ENCODE results near the gene GNAI3. TPM values are rescaled to one million over a fixed set of nuclear protein-coding genes. Genes with fewer than 3 reads are reported as not detected.

GNAI3 gene
- total and polyA plus RNA-seq, 10 of the 15 experiments (the other 5 are each of a cell fraction or from before 2014, with no cell fraction given): 5.9 to 13.8 (median 8.0) TPM

DNA sequence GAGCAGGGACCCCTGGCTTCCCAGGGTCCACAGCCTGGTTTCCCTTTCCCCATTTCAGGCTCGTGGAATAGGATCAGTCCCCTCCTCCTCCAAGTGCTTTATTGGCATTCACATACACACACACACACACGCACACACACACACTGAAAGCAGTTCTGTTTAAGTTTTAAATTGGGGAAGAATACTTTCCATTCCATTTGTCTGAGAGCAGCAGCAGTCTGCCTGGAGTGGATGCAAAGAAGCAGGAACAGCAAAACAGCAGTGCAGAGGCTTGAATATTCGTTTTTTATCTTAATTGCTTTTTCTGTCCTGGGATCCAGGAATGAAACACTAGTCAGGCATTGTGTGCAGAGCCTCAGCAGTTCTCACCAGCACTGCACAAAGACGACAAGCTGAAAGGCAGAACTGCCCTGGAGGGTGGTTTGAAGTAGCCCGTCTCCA lies 47.5 kb upstream of the GNAI3 start:
- FAIRE-seq: no peak
- DNase-seq (ENCODE audit: low read depth, low spot score): no peak
- H3K4me1 ChIP-seq (ENCODE audit: control insufficient read depth, insufficient read depth, low read length): no peaks in the 10 kb centered on the region
- POLR2A ChIA-PET: interaction anchor here (1.1 kb wide), 1 partner anchor 31 kb away, joined by 3 read pairs; no protein-coding TSS in a partner anchor
- RAD21 ChIA-PET (ENCODE audit: unreplicated experiment): interaction anchor here (13.4 kb wide), 1 partner anchor 30 kb away, joined by 422 read pairs; no protein-coding TSS in a partner anchor
- H3K27me3 ChIP-seq (replicated peaks in 1 of 2; ENCODE audit: control insufficient read depth in 2 of 2, insufficient read depth in 2 of 2, low read length in 1 of 2): no peaks in the 10 kb centered on the region
- H3K4me3 ChIP-seq: no peak overlapping the region
- H3K4me2 ChIP-seq (ENCODE audit: control insufficient read depth, insufficient read depth): no peak overlapping the region
- intact Hi-C loops (cut with micrococcal nuclease; ENCODE audit: unreplicated experiment): no loop called here
- in situ Hi-C loops (cut with MboI): no loop called here
- no TSS peak for BruUV-seq (replicated peaks)
- SMC1A ChIA-PET (ENCODE audit: uncharacterized antibody, unreplicated experiment): interaction anchor here (14.4 kb wide), 1 partner anchor 30 kb away, joined by 431 read pairs; no protein-coding TSS in a partner anchor
- H3K27ac ChIP-seq (ENCODE audit: control insufficient read depth, insufficient read depth): no peak overlapping the region
- TF ChIP-seq IKZF1 (conservative IDR thresholded peaks at IDR 0.05): no peak
- no peak for TF ChIP-seq SREBF1 (IDR thresholded peaks at IDR 0.05; ENCODE audit: low read length)
- TF ChIP-seq ASH2L (IDR thresholded peaks at IDR 0.05; ENCODE audit: borderline replicate concordance, low read depth): no peak
- no peak for TF ChIP-seq MEF2A (IDR thresholded peaks at IDR 0.05; ENCODE audit: insufficient read depth, low read depth, low read length)
- TF ChIP-seq SMARCA5 (IDR thresholded peaks at IDR 0.05): no peak
- TF ChIP-seq MXI1 (IDR thresholded peaks at IDR 0.05; ENCODE audit: low read depth, low read length): no peak
- no peak for TF ChIP-seq EP300 (IDR thresholded peaks at IDR 0.05; ENCODE audit: borderline replicate concordance in 1 of 2, control insufficient read depth in 1 of 2, low read depth in 2 of 2, low read length in 2 of 2)
- TF ChIP-seq, protein P1, sequence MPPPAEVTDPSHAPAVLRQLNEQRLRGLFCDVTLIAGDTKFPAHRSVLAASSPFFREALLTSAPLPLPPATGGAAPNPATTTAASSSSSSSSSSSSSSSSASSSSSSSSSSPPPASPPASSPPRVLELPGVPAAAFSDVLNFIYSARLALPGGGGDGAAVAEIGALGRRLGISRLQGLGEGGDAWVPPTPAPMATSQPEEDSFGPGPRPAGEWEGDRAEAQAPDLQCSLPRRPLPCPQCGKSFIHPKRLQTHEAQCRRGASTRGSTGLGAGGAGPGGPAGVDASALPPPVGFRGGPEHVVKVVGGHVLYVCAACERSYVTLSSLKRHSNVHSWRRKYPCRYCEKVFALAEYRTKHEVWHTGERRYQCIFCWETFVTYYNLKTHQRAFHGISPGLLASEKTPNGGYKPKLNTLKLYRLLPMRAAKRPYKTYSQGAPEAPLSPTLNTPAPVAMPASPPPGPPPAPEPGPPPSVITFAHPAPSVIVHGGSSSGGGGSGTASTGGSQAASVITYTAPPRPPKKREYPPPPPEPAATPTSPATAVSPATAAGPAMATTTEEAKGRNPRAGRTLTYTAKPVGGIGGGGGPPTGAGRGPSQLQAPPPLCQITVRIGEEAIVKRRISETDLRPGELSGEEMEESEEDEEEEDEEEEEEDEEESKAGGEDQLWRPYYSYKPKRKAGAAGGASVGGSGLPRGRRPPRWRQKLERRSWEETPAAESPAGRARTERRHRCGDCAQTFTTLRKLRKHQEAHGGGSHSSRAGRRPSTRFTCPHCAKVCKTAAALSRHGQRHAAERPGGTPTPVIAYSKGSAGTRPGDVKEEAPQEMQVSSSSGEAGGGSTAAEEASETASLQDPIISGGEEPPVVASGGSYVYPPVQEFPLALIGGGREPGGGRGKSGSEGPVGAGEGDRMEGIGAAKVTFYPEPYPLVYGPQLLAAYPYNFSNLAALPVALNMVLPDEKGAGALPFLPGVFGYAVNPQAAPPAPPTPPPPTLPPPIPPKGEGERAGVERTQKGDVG (CRISPR knock-in tag; IDR thresholded peaks at IDR 0.05): no peak
- TF ChIP-seq SMAD5 (IDR thresholded peaks at IDR 0.05; ENCODE audit: low read depth): no peak
- TF ChIP-seq IKZF2 (IDR thresholded peaks at IDR 0.05): no peak
- no peak for TF ChIP-seq ZNF622 (IDR thresholded peaks at IDR 0.05)
- no peak for TF ChIP-seq JUND (IDR thresholded peaks at IDR 0.05; ENCODE audit: low read depth, low read length)
- no peak for TF ChIP-seq RFX5 (IDR thresholded peaks at IDR 0.05; ENCODE audit: low read depth, low read length)
- no peak for TF ChIP-seq SMC3 (IDR thresholded peaks at IDR 0.05; ENCODE audit: borderline replicate concordance, low read length)
- no peak for TF ChIP-seq BACH1 (IDR thresholded peaks at IDR 0.05; ENCODE audit: borderline replicate concordance)
- H2AFZ ChIP-seq (ENCODE audit: control insufficient read depth, low read depth, low read length): no peak overlapping the region
- no peaks in the 10 kb centered on the region for H3K79me2 ChIP-seq (ENCODE audit: control insufficient read depth, insufficient read depth, low read length)
- H3K36me3 ChIP-seq (ENCODE audit: control insufficient read depth in 2 of 2, insufficient read depth in 2 of 2, low read length in 1 of 2): peaks cover 4 to 18% of the 10 kb centered on the region in 2 experiments; a peak in 3 of 4 replicates
- ATAC-seq: no peak
- no peaks in the 10 kb centered on the region for H3K9me3 ChIP-seq (replicated peaks; ENCODE audit: control insufficient read depth, insufficient read depth, low read length)
- no peak overlapping the region for H3K9ac ChIP-seq (ENCODE audit: control insufficient read depth, insufficient read depth, low read length)
- 80% methylated on average over 5 of the region's 5 CpGs for WGBS (ENCODE audit: insufficient coverage, insufficient replicate concordance, low lambda C conversion rate, missing lambda C conversion rate)
- H4K20me1 ChIP-seq (ENCODE audit: control insufficient read depth, insufficient read depth): peaks cover 4% of the 10 kb centered on the region; the same call in 1 of the 2 replicates
- CTCF ChIA-PET: interaction anchor here (3.0 to 26.7 kb wide), 3 partner anchors 10 to 31 kb away, joined by 15 to 1280 read pairs (median 240); partner anchors contain the start of genes AMIGO1 and GPR61
